HL-60 (cell line): Measurements from ENCODE around the gene MRGPRG.

Experiments used
- DNase-seq, 2 experiments: peaks; one replicate each; pipeline ENCODE4 v3.0.0-alpha.2; 2010 to 2020; ENCODE audit warnings: low read depth in 1 of 2, low spot score in 1 of 2
- H3K27ac ChIP-seq: fragments of 250-450 bp; sonication (Bioruptor Pico); replicated peaks from 2 replicates; pipeline ENCODE4 v1.5.1; 2020; ENCODE audit warnings: mild to moderate bottlenecking, moderate library complexity
- H3K27me3 ChIP-seq: fragments of 250-450 bp; sonication (Bioruptor Pico); 2 replicates; pipeline ENCODE4 v1.5.1; 2021; ENCODE audit warnings: mild to moderate bottlenecking, moderate library complexity; ENCODE audit not compliant: insufficient read depth, poor library complexity, severe bottlenecking
- H3K4me3 ChIP-seq: replicated peaks from 2 replicates; pipeline ENCODE4 v1.5.1; 2011; ENCODE audit warnings: mild to moderate bottlenecking, control low read depth, low read length; ENCODE audit not compliant: insufficient read depth
- CTCF ChIP-seq: IDR thresholded peaks from one replicate; pipeline ENCODE4 v1.5.1; 2011; ENCODE audit warnings: low read length, control low read depth, inconsistent platforms; ENCODE audit not compliant: insufficient read depth
- GABPA ChIP-seq: IDR thresholded peaks from 2 replicates; pipeline ENCODE4 v1.6.1; 2012; ENCODE audit warnings: low read depth
- POLR2AphosphoS5 ChIP-seq: IDR thresholded peaks from 2 replicates; pipeline ENCODE4 v1.6.1; 2012; ENCODE audit warnings: low read depth
- REST ChIP-seq: IDR thresholded peaks from 2 replicates; pipeline ENCODE4 v1.6.1; 2012; ENCODE audit warnings: low read depth; ENCODE audit not compliant: insufficient replicate concordance
- SPI1 ChIP-seq: IDR thresholded peaks from 2 replicates; pipeline ENCODE4 v1.6.1; 2012; ENCODE audit warnings: low read depth, mild to moderate bottlenecking, borderline replicate concordance

The MRGPRG gene

GRCh38 chr11:3205261-3206155 lies 13.1 kb downstream of the MRGPRG start:
- TF ChIP-seq SPI1 = no peak
- TF ChIP-seq REST = no peak
- TF ChIP-seq POLR2AphosphoS5 = no peak
- no peak for TF ChIP-seq GABPA
- no peak for TF ChIP-seq CTCF
- no peak overlapping the region for H3K4me3 ChIP-seq
- DNase-seq = no peak
- peaks cover 29% of the 10 kb centered on the region for H3K27me3 ChIP-seq
- no peak overlapping the region for H3K27ac ChIP-seq

GRCh38 chr11:3204141-3205015 lies 14.2 kb downstream of the MRGPRG start:
- TF ChIP-seq GABPA (no peak), POLR2AphosphoS5 (no peak), REST (no peak), CTCF (no peak), SPI1 (no peak)
- DNase-seq = no peak
- H3K27me3 ChIP-seq = peaks cover 30% of the 10 kb centered on the region

GRCh38 chr11:3203221-3204043 lies 15.2 kb downstream of the MRGPRG start:
- Histone ChIP-seq H3K27ac (no peak overlapping the region), H3K4me3 (no peak overlapping the region), H3K27me3 (peaks cover 32% of the 10 kb centered on the region)
- TF ChIP-seq REST (no peak), CTCF (no peak), GABPA (no peak), POLR2AphosphoS5 (no peak), SPI1 (no peak)
- no peak for DNase-seq

More at GRCh38 chr11:3204141-3205015, 14.2 kb downstream of the MRGPRG start:
- H3K27ac ChIP-seq = no peak overlapping the region
- no peak overlapping the region for H3K4me3 ChIP-seq
